CD4-positive, alpha-beta T cell treated with Interferon alpha-2 for 1 hour (primary cell): Measurements from ENCODE around the gene ZC3H12A.

ENCODE experiments used
- DNase-seq, 2 donors: peaks; one replicate each; pipeline ENCODE4 v3.0.0-alpha.2; 2020 to 2022

The ZC3H12A gene

DNA sequence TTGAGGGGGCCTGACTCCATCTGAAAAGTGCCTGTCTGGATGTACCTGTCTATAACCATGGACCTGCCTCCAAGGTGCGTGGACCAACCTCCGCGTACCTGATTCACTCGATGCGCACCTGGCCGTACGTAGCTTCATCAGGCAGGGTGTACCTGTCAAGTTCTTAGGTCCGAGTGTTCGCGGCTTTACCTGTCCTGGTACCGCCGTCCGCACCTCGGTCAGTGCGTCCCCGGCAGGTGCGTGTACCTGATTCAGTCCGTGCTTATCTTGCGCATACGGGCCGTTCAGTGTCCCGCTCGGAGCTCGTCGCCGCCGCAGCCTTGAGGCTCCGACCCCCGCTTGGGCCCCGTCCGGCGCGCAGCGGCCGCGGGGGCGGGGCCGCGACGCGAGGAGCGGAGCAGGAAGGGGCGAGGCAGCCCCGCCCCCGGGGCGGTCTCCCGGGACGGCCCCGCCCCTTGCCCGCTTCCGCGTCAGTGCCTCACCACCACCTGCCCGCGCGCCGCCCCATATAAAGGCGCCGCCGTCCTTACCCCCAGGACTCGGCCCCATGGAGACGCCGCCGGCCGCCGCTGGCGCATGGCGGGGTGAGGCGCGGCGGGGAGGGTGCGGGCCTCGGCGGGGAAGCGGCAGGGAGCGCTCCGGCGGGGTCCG, at the start of gene ZC3H12A:
Gene ZC3H12A (plus strand): TSS at position 535 of the 651 bp plus-strand sequence. CDS start 917 bp downstream, outside the sequence.
- peak; percentile 94 to 95 for DNase-seq

DNA sequence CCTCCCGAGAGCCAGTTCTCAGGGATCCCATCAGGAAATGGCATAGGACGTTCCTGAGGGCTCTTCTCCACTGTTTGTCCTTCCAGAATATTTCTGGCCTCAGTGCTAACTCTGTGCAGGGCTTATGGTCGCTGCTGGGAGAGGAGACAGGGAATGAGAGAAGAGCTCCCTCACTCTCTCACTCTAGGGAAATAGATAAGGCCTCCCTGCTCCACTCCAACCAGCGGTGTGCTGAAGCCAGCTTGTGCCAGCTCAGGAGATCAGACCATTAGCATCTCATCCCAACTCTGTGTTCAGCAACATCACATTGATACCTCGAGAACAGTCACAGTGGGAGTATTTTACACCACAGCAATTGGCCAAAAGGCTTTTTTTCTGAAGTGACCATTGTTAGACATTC, 49.2 kb upstream of the ZC3H12A start:
- DNase-seq: no peak

DNA sequence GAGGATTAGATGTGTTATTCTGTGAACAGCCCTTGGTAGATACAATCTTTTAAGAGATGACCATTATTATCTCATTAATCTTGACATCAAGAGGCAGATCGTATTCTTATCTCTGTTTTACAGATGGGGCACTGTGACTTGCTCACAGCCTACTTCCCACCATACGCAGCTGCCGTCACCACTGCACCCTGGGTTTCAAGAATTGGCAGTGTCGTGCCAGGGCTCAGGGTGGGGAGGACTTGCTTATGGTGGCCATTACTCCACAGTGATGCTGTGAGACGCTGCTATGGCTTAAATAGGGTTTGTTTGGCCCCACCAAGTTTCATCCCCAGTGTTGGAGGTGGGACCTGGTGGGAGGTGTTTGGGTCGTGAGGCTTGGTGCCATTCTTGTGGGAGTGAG, 45.4 kb upstream of the ZC3H12A start:
- no peak for DNase-seq

DNA sequence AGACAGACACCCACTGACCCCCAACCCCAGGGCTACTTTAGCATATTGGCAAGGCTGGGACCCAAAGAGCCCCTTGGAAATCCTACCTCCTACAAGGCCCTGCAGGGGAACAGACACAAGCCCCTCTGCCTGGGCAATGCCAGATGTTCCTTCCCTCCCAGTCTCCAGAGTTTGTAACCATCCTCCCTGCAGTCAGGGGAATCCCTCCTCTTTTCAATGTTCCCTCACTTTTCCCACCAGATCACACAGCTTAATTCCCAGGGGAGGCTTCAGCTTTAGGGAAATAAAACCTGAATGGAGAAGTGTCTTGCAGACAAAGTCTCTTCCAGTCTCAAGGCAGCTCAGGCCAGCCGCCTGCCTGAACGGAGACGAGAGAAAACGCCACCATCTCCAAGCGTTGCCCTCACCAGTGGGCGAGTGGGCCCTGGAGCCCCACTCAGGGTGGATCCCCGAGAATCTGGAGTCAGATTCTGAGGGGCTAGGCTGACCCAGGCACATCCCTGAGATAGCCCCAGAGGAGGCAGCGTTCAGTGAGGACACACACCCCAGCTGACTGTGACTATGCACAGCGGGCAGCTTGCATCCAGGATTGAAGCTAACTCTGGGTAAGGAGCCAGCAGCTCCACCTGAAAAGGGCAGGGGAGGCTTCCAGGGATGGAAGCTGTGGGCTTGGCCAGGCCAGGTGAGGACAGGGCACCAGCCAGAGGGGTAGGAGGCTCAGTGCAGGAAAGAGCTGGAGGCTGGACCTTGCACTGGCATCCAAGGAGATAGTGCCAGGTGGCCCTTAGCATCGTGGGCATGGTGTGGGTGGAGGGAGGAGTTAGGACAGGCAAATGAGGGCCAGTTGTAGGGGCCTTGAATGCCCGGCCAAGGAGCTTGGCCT, 44.0 kb upstream of the ZC3H12A start:
- DNase-seq: no peak

DNA sequence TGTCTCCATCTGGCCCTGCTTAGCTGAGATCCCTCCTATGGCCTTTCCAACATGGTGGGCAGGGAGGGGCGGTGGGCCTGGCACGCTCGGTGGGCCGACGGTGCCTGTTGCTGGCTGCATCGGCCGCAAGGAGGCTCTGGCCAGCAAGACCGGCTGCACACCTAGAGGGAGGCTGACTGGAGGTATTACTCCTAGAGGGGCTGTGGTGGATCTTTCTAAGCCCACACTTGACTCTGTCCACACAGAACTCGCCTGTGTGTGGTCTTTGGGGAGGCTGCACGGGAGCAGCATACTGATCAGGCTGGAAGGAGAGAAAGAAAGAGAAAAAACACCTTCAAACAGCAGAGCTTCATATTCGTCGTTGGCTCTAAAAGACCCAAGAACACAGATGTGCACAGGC, 41.7 kb upstream of the ZC3H12A start:
- no peak for DNase-seq

DNA sequence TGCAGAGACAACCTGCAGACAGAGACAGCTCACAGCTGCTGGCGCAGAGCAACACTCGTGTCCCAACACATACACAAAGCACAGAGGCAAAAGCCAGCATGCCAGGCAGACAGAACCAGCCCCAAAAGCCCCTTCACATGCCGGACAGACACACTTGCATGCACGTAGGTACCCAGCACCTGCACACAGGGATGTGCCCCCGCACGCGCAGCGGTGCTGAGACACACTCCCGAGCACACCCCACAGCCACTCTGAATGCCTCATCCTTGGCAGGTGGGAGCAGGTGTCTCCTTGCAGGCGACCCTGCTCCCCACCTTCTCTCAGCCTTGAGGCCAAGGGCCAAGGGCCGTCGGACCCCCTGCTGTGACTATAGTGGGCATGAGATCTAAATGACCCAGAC, 41.2 kb upstream of the ZC3H12A start:
- DNase-seq: no peak

DNA sequence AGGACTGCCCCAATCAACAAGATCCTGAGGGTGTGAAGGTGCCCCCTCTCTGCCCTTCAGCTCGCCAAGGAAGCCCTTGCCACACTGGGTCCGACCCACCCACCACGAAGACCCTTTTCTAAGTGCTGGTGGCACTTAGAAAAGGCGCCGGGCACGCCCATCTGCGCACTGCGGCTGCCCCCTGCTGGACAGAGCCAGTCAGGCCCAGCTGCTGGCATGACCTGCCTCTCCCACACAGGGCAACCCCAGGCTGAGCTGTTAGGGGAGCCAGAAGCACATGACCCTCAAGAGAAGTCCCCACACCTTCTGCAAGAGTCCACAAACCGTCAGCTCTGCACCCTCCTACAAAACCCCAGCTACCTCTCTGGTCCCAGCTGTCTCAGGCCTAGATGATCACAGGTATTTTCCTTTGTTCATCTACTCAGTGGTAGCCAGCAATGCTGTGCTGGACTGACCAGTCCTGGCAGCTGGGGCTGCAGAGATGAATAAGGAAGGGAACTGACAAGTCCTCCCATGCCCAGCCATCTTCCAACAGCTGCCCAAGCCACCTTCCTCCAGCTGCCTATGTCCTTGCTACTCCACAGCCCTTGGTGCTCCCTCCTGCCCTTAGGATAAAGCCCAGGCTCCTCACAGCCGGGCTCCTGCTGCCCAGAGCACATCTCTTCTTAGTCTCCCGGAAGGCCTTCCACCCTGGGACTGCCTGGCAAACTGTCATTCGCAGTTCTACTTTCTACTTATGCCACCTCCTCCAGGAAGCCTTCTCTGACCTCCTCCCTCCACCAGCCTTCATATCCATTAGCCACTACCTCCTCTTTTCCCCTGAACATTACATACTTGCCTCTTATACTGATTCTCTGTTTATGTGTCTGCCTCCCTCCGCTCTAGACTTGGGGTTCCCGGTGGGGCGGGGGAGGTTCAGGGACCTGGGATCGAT, 39.8 kb upstream of the ZC3H12A start:
- DNase-seq: peak; percentile 48 to 65

DNA sequence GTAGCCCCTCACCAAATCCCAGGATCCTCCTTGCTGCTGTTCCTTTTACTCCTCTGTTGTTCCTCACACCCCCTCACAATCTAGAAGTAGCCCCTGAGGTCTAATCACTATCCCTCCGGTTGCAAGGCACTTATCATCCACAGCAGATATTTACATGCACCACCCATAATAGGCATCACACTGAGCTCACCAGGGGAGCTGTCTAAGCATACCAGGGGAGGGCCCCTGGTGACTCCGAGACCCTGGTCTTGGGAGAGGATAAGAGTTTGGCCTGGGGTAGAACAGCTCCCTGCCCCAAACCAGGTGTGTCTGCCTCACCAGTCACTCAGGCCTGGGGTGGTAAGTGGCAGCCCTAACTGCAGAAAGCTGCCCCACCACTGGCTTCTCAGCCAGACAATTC, 37.3 kb upstream of the ZC3H12A start:
- no peak for DNase-seq

DNA sequence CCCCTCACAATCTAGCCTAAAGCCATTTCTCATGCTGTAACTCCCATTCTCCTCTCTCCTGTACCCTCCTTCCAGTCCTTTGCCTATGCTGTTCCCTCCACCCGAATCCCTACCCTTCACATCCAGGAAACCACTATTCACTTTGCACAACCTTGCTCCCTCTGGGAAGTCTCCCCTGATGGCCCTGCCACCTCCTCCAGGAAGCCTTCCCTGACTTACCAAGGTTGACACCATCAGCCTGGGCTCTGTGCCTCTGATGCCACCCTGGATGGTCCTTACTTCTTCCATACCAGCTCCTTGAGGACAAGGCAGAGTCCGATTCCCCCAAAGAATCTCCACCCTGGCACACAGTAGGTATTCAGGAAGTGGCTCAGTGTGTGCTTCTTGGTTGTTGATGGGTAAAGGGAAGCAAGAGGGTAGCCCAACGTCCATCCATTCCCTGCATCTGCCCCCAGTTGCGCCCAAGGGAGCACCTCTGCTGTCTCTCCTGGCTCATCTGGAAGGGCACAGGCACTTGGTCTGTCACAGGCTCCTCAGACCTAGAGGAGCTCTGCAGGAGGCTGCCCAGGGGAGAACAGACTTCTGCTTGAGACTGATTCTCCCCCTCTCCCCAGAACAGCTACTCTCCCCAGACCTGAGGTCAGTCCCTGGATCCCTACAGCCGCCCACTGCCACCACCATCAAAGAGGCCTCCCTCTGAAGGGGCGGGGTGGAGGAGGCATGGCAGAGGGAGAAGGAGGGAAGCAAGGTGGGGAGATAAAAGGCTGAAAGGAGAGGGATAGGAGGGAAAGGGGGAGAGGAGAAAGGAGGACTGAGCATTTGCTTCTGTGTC, 36.1 kb upstream of the ZC3H12A start:
- DNase-seq: no peak

DNA sequence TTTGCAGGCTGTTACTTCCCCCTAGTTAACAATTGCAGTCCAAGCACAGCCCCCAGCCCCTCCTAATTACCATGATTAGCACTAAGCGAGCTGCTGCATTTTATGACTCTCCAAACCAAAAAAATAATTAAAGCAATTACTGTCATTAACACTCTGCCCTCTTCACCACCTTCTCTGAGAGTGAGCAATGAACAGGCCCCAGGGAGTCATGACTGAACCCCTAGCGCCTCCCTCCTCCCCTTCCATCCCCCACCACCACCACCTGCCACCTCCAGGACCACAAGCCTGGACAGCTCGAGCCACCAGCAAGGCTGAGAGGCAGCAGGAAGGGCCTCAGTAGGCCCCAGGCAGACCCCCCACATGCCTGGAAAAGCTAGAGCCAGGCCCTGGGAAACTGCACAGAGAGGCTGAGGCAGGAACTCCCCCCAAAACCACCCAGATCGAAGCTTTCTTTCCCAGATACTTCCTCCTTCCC, 35.5 kb upstream of the ZC3H12A start:
- no peak for DNase-seq

DNA sequence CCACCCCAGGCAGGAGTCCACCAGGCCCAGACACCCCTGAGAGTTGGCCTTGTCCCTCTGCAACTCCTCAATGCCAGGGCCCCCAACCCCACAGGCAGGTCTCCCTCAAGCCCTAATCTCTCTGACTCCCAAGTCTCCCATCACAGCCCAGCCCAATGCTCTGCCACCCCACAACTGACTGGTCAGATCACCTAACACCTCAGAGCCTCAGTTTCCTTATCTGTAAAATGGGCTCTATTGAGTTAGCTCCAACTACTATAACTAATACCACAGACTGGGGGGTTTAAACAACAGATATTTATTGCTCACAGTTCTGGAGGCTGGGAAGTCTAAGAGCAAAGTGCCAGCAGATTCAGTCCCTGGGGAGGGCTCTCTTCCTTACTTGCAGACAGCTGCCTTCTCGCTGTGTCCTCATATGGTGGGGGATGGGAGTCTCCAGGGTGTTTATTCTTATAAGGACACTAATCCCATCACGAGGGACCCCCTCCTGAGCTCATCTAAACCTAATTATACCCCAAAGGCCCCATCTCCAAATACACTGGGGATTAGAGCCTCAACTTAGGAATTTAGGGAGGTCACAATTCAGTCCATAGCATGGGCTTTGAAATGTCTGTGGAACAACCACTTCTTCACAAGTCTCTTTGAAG, 34.9 kb upstream of the ZC3H12A start:
- no peak for DNase-seq

DNA sequence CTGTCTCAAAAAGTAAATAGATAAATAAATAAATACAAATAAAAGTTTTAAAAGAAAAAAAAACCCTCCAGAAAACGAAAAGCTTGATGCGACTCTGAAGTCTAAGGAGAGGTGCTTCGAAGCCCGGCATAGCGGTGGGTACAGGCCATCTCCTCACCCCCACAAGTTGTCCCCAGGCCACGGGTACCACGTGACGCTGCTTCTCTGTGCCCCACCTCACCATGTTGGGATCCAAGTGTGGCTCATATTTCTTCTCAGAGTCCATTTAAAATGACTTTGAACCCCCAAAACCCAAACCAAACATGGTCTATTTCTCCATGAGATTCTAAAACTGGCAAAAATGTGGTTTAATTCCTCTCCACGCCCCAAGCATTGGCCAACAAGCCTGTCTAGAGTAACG, 32.9 kb upstream of the ZC3H12A start:
- DNase-seq: no peak

DNA sequence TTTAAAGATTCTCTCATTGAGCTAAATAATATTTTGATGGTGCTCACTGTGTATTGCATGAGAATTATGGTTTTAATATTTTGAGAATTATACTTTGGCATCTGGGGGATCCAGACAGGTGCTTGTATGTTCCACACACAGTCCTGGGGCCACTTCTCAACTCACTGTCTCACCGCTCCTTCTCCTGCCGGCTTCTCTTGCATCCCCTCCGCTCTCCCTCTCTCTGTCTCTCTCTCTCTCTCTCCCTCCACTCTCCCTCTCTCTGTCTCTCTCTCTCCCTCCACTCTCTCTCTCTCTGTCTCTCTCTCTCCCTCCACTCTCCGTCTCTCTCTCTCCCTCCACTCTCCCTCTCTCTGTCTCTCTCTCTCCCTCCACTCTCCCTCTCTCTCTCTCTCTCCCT, 32.2 kb upstream of the ZC3H12A start:
- DNase-seq: no peak

DNA sequence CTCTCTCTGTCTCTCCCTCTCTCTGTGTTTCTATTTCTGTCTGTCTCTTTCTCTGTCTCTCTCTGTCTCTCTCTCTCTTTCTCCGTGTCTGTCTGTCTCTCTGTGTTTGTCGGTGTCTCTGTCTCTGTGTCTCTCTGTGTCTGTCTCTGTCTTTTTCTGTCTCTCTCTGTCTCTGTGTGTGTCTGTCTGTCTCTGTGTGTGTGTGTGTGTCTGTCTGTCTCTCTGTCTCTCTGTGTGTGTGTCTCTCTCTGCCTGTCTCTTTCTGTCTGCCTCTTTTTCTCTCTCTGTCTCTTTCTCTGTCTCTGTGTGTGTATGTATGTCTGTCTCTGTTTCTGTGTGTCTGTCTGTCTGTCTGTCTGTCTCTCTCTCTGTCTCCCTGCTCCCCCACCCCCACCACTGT, 31.7 kb upstream of the ZC3H12A start:
- no peak for DNase-seq

DNA sequence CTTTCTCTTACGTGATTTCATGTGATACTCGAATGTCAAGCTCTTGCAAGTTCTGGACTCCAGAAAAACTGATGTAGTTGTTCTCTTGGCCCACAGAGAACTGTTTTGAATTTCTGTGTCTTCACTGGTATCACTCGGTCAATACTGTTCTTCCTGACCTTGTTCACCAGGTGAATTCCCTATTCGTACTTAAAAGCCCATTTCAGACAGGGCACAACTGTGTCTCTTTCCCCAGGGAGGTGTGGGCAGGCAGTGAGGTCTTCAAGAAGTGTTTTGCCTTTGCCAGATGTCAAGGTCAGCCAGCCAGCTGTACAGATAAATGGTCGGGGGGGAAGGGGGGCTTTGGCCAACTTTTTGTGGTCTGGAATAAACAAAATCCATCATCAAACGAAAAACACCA, 27.5 kb upstream of the ZC3H12A start:
- DNase-seq: no peak

DNA sequence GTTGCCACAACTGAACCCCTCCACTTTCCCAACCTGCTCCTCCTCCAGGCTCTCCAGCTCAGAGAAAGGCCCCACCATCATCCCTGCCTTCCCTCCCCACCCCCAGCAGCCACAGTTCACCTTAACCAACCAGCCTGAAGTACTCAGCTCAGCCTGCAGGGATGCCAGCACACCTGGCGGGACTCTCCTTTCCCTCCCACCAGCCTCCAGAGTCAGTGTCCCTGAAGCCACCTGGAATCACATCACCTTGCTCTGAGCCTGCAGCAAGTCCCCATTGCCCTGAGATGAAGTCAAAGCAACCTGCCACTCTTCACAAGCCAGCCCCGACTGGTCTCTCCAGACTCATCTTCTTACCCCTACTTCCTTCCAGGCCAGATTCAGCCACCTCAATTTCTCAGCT, 26.2 kb upstream of the ZC3H12A start:
- DNase-seq: no peak

DNA sequence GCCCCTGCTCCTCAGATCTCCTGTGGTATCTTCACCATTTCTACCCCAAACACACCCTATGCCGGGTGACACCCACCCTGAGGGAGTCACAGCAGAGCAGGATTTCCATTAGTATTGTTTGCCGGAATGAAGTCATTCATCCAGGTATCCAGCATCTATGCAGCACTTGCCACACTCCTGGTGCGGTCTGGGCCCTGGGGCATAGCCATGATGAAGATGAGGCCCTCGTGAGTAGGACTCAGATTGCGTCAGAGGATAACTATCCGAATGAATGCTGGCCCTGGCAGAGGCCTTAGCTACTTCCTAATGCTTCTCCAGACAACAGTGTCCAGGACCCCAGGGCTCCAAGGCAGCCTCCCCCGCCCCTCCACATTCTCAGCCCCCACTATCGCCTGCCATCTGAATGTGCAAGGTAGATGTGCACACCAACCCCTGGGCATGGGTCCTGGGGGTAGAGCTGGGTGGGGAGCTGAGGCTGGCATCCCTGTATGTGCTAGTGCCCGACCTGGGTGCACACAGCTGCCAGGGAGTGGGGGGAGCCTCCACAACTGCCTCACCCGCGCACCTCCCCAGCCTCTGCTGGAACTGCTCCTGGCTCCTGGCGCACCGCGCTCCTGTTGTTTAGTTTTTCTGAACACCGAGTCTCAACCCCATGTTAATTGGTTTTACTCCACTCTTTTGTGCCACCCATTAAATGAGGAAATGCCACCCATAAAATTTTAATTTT, 25.5 kb upstream of the ZC3H12A start:
- no peak for DNase-seq

DNA sequence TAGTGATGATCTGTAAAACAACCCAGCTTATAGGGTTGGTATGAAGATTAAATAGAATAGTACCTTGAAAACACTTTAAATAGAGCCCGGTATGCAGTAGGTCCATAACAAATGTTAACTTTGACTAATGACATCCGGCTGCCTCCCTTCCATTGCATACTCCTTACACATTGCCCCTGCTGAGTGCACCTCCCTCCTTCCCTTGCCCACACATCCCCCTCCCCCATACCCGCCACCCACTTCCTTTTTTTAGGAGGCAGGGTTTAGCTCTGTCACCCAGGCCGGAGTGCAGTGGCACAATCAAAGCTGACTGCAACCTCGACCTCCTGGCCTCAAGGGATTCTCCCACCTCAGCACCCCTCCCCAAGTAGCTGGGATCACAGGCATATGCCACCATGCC, 24.4 kb upstream of the ZC3H12A start:
- peak; percentile 19 to 39 for DNase-seq

DNA sequence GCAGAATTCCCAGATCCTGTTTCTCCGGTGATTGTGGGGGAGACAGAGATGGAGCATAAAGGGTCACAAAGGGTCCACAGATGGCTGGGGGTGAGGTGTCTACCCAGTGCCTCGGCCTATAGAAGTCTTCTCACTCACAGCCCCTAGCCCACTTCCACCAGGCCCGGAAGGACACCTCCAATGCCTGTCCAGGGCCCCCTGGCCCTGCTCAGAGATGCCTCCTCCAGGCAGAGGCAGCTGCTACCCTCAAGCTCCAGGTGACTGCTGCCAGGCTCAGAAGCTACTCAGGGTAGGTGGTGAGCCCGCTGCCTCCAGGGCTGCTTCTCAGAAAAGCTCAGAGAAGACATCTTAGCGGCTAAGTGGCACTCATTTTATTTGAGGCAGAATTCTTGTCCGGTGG, 22.0 kb upstream of the ZC3H12A start:
- DNase-seq: no peak

DNA sequence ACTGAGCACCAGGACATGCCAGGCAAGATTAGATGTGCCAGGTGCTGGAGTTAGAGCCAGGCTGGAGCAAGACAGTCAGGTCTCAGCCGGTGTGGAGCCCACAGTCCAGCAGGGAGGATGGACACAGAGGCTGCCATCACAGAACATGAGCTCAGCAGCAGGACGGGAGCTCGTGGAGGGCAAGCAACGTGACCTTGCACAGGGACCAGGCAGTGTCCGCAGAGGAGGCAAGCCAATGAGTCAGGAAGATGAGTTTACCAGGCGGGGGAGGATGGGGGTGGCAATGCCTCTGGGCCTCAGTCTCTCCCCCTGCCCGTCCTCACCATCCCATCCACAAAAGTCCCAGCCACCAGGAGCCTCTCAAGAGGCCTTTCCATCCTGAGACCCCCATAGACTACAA, 20.7 kb upstream of the ZC3H12A start:
- no peak for DNase-seq

DNA sequence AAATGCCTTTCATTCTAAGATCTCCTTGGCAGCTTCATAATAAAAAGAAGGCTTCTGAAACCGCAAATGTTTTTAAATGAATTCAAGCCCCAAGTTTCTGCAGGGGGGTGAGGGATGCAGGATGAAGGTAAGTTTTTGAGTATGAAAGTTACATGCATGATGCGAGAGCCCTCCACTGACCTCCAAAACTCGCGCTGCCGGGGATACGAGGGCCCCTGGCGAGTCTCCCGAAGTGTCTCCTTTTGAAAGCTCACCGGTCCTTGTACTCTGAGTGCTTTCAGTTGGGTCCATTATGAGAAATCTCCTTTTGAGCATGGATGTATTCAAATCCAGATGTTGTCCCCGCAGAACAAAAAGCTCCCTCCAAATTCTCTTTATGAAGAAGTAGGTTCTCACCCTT, 18.9 kb upstream of the ZC3H12A start:
- DNase-seq: no peak
